HG03442 (cell line): ENCODE data around the gene ANXA2R.
"Not testable (repeated sequence)": the region's sequence is repeated elsewhere in the genome, so short reads cannot be mapped to it uniquely, and the experiment has no call there.

Experiments used
- ATAC-seq: cut with Tn5 transposase; IDR thresholded peaks from one replicate; pipeline ENCODE4 v1.9.1; 2021; ENCODE audit warnings: mild to moderate bottlenecking, moderate library complexity; ENCODE audit not compliant: unreplicated experiment

The ANXA2R gene

DNA sequence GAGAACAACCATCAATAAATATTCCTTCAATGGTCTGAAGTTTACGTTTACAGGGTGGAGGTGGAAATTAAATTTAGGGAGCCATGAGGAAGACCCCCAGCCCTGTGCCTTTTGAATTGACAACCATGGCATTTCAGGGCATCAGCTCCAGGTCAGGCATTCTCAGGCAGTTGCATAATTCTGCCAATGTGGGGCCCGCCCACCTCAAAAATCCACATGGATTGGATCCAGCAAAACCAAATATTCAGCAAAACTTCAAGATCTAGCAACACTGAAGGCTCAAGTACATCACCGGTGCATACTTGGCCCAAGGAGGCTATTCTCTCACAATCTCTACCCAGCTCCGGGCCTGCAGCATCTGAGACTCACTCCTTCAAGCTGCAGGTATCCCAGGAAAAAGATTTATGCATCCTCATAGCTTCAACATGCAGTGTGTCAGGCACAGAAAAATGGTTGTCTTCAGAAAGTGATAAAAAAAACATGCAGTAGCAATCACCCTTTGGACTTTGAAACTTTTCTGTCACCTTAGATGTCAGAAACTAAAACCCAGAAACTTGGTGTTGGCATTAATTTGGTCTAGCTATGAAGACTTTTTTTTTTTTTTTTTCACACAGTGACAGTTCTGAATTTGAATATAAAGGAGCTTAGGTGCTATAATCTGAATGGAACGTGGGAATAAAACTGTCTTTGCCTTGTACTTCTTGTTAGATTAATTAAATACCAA lies 21.4 kb upstream of the ANXA2R start:
- no peak for ATAC-seq

DNA sequence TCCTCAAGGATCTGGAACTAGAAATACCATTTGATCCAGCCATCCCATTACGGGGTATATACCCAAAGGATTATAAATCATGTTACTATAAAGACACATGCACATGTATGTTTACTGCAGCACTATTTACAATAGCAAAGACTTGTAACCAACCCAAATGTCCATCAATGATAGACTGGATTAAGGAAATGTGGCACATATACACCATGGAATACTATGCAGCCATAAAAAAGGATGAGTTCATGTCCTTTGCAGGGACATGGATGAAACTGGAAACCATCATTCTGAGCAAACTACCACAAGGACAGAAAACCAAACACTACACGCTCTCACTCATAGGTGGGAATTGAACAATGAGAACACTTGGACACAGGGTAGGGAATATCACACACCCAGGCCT lies 19.9 kb upstream of the ANXA2R start:
- not testable (repeated sequence) for ATAC-seq

DNA sequence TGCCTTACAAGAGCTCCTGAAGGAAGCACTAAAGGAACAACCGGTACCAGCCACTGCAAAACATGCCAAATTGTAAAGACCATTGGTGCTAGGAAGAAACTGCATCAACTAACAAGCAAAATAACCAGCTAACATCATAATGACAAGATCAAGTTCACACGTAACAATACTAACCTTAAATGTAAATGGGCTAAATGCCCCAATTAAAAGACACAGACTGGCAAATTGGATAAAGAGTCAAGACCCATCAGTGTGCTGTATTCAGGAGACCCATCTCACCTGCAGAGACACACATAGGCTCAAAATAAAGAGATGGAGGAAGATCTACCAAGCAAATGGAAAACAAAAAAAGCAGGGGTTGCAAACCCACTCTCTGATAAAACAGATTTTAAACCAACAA lies 15.0 kb upstream of the ANXA2R start:
- not testable (repeated sequence) for ATAC-seq

DNA sequence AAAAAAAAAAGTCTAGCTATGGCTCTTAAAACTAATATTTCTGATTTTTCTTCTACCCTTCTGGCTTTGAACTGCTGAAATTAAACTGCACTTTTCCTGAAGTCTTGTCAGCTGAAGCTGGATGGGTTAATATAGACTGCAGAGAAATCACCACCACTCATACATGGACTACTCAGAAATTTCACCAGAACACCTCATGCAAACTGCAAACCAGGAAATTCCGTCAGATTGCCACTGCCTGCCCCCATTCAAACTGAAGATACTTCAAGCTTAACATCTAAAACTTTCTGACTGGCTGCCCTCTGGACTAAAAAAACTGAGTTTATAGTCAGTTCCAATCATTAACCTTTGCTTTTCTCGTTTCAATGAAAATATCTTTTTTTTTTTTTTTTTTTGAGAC lies 11.6 kb upstream of the ANXA2R start:
- ATAC-seq = no peak

DNA sequence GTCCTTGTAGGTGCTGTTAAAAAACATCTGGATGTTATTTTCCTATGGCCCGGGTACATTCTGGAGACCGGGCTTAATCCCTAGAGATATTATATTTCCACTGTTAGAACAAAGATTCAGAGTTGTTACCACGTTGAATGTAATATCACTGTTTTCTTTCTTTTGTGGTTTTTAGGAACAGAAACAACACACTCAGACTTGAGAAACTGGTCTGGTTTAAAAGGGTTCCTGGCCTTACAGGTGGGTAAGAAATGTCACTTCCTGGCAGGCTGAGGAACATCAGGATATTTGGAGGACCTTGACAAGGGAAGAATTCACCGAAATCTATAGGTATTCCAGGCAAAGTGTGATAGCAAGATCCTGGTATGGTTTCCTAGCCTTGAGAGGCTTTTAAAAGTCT lies 10.3 kb upstream of the ANXA2R start:
- no peak for ATAC-seq

DNA sequence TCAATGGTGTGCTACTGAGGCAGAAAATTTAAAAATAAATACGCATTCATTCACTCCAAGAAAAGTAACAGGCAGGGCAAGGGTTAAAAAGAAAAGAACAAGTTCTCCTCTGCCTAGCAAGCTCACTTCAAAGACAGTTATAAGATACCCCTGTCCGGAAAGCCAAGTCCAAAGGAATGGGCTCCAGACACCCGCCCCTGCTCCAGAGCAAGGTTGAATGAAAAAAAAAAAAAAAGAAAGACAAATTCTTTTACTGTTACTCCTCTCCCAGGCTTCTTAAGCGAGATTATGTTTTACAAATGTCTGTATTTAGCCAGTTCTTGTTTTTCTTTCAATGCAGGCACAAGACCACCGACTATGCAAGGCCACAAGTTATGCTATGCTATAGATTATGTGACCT lies 9.1 kb upstream of the ANXA2R start:
- no peak for ATAC-seq

DNA sequence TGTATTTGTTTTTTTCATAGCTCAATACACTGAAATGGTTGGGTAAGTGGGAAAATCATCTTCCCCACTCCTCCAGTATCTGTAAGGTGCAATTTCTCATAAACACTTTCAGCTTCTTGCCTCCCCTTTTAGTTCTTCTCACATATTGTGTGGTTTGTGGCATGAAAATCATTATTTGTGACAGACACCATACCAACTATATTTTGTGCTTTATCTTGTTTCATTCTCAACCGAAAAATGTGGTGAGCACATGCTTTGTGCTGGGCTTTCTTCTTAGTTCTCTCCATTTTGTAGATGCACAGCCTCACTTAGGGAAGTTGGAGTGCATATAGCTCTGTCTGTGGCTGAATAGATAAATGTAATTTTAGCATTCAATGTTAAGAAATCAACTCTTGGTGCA lies 6.4 kb upstream of the ANXA2R start:
- no peak for ATAC-seq

DNA sequence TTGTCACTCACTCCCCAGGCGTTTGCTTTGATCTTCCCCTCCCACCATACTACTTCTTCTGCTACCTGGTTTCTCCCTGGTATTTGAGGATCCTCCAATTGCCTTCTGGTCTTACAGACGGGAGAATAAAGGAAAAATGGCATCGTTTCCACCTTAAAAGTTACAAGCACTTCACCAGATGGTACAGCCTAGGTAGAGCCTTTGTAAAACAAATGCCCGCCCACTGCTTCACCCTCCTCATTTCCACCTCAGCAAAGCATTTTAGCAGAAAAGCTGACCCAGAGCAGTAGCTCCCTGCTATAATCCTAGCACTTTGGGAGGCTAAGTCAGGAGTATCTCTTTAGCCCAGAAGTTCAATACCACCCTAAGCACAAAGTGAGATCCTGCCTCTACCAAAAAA lies 5.1 kb upstream of the ANXA2R start:
- ATAC-seq = no peak

DNA sequence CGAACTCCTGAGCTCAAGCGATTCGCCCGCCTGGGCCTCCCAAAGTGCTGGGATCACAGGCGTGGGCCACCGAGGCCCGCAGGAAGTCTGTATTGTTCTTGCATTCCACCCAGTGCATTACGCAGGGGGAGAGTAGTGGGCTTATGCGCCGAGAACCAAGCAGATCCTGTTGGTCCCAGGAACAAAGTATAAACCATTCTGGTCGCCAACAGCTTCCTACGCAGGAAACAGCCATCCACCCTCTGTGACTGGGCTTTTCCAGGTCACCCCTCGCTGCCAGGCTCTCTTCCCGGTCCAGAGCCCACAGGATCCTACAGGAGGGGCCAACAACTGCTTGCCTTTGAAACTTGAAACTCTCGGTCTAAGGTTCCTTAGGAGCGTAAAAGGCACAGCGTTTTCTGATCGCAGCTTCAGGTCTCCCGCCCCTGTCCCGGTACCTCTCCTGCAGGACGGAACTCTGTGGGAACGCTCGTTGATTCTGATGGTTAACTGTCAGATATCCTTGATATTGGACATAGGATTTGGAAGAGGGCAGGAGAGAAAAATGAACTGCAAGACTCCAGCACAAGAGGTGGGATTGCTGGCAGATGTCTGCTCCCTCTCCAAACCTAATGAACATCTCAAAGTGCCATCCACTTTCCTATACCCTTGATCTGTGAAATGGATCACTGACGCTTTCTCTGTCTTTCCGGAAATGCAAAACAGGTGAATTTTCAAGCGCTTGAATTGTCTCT lies 4.2 kb upstream of the ANXA2R start:
- no peak for ATAC-seq

DNA sequence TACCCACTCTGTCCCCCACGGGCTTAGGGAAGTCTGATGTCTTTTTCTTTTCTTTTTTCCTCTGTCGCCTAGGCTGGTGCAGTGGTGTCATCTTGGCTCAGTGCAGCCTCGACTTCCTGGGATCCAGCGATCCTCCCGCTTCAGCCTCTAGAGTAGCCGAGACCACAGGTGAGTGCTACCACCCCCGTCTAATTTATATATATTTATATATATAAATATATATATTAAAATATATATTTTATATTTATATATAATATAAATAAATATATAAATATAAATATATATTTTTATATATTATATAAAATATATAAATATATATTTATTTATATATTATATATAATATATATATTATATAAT lies 3.3 kb upstream of the ANXA2R start:
- no peak for ATAC-seq

DNA sequence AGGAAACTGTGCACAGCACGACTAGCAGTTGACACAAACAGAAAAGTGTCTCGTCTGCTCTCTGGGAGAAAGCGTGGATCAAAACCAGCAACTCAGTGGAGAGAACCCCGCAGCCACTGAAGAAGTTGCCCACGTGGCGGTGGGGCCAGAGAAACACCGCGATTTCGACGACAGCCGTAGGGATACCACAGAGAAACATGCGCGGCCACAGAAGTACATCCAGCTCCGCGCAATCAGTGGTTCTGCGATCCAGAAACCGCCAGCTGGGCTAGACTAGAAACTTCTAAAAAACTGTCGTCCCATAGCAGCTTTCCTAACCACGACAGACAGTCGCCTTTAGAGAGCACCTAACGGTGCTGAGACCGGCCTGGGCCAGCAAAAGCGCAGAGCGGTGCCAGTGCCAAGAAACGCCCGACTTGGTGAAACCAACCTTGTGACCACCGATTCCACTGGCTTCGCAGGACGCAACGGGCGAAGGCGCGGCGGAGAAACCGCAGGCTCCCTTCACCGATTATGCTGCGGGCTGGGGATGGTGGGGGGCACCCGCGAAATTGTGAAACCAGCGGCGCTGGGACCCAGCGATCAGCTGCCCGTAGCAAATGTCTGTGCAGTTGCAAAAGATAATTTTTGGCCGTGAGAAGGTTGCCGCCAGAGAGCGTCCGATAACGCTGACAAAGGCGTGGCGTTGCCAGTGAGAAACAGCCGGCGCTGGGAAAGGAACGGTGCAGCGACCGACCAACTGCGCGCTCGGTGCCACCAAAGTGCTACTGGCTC lies 2.7 kb upstream of the ANXA2R start:
- peak; percentile 25 for ATAC-seq

DNA sequence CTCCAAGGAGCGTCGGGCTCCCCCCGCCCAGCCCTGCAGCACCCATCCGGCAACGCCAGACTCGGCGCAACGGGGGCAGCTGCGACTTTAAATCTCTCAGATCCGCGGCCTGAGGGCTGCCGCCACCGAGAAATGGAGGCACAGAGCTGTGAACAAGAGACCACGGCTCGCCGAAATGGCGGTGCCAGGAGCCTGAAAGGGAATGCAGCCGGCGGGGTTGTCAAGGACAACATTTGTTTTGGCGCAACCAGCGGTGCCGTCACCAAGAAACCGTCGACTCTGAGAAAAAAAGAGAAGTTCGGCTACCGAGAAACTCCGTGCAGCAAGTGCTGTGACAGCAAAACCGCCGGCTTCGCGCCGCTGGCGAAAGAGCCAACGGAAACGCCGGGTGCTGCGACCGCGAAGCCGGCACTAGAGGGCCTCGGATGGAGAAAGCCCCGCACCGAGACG lies 2.1 kb upstream of the ANXA2R start:
- ATAC-seq = peak; percentile 22

DNA sequence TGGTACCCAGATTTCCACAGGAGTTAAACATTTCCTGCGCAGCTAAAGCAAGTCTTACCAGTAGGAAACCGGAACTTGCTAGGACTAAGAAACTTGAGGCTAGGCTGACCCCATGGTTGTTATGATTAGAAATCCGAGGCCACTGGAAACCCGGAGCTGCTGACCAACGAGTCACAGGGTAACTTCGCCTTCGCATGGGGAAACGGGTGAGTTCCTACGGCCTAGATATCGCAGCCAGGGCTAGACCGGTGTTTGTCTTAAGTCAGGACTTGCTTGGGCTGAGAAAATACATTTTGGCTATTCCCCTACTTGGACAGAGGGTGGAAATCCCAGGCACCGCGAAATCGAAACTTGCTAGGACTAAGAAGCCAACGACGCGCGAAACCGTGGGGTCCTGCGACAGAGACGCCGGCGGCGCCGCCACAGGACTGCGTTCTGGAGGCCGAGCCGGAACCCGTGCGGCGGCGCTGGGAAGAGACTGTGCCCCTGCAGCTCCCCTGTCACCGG lies 1.6 kb upstream of the ANXA2R start:
- peak; percentile 19 for ATAC-seq

DNA sequence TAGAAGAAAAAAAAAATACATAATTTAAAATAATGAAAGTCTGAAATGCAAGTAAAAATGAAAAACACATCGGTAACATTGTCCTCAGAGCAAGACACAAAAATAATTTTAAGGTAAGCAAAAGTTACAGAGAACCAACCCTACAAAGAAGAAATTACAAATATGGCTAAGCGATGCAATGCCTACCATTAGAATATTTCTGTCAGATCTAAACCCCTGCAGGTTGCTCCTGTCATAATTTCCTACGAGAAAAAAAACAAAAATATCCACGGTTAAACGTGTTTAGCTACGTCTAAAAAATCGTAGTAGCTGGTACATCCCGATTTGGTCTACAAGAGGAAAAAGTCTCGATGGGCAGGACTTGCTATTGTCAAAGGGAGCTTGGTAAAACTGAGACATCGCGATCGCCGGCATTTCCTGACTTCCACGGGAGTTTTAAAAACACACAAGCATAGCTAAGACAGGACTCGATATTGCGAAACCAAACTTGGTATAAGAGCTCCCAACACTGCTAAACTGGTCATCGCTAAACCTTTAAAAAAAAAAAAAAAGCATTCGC lies 1.1 kb upstream of the ANXA2R start:
- no peak for ATAC-seq

DNA sequence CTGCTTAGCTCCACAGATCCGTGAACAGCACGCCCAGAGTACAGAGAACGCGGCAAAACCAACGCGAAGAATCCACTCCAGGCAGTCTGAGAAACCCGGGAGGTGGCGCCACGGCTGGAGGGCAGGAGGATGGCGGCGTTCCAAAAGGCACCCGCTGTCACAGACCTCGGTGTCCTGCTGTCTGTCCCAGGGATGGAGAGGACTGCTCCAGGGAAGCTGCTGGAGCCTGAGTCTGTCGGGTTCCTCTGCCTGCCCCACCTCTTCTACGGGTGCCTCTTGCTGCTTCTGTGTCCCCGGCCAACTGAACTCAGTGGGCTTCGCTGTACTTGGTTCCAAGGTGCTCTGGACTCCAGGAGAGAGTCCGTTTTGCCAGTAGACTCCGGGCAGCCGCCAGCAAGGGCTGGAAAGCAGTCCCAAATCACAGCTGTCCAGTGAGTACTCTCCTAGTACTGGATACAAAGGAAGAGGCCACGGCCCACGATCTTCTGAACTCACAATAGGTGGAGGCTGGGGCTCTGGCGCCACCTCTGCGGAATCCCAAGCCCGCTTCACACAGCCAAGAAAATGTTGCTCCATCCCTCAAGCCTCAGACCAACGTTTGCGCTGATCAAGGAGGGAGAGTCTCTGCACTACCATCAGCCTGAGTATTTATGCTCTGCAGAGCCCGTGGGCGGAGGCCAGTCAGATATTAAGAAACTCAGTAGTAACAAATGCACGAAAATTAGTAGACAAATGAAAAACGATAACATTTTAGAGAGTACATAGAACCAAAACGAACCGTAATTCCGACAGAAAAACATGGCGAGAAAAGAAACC lies 440 bp downstream of the ANXA2R start:
- ATAC-seq = no peak

DNA sequence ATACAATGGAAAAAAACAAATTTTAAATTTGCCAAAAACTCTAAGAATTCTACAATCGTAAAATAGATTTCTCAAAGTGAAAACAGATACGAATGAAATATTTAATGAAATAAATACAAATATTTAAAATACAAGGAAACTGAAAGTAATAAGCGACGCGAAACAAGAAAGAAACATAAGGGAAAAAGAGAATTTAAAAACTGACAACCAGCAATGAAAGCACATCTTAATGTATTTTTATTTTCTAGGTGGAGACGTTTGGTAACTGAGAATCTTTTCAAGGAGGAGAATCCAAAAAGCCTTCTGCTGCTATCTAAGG lies 1.0 kb downstream of the ANXA2R start:
- ATAC-seq = no peak

DNA sequence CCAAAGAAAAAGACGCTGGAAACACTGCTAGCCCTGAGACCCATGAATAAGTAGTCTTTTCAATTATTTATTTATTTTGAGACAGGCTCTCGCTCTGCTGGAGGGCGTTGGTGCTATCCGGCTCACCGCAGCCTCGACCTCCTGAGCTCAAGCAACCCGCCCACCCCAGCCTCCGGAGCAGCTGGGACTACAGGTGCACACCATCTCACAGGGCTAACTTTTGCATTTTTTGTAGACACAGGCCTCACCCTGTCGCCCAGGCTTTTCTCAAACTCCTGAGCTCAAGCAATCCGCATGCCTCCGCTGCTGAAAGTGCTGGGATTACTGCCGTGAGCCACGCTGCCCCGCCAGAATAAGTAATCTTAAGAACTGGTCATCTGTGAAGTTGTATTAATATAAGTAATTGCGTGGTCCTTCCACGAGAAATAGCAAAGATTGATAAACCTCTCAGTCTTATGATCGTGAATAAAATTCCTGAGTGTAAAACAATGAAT lies 1.6 kb downstream of the ANXA2R start:
- no peak for ATAC-seq

DNA sequence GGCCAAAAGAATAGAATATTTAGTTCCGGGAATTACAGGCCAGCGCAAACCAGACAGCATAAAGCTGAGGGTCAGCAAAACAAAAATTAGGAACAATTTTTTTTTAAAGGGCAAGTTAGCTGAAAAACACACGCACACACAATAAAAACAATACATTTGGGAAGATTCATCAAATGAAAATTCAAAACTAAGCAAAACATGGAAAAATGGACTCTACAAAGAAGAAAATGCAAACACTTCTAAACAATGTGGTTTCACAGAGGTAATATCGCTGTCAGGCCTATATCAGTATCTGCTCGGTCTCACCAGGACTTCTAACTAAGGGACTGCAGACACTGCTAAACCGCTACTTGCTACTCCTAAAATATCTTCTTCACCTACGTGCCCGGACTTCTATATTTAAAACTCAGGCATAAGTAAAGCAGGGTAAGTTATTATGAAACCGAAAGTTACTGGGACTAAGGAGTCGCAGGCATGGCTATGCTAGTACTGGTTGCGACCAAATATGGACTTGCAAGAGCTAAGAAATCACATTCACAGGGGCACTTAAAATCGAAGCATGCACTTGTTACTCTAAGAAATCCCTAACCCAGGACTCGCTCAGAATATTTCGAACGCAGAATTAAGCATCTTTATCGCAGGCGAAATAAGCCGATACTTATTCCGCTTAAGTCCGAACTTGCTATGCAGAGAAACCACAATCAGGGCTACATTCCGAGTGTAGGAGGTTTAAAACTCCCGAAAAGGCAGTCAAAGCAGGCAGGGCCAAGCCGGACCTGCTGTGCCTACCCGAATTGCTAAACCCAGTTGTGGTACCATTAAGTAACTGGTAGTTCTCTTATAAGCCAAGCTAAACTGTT lies 2.3 kb downstream of the ANXA2R start:
- ATAC-seq = peak; percentile 16

DNA sequence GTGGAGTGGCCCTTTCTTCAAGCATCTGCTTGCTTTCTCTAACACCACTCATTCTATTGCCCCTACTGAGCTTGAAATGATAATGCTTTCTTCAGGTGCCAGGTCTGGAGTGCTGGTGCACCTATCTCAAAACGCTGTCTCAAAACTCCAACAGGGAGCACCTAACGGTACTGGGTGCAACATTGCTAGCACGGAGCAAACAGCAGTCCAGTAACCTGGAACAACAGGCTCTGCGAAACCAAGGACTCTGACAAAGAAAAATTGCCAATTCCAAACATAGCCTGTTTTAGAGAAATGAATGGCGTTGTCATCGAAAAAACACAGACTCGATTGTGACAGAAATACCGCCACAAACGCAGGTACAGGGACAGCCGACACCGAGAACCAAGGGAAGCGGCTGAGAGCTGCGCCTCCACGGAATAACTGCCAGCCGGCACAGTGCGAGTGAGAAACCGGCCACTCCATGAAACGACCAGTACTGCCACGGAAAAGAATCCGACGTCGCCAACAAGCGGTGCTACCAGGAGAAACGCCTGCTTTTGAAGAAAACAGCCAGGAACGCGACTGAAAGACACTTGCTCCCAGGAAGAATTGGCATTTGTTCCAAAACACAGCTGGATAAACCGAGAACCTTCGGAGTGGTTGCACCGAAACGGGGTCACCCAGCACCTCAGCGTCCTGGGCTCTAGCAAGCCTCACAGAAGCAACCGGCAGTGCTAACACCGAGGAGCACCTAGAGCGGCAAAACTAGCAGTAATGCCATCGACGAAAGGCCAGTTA lies 3.1 kb downstream of the ANXA2R start:
- ATAC-seq = no peak
